WTC11 (cell line): ENCODE measurements around the gene ATP2B3. TPM values are rescaled to one million over a fixed set of nuclear protein-coding genes. Genes with fewer than 3 reads are reported as not detected.

Experiments used
- ATAC-seq: fragments of 200-7000 bp; cut with Tn5 transposase; 2 replicates; pipeline ENCODE4 v1.10.0; 2021; ENCODE audit warnings: mild to moderate bottlenecking, moderate library complexity
- CTCF ChIA-PET: fragments of 300-600 bp; sonication (Branson Sonifier 250); formaldehyde crosslinking; loops from one replicate; lab custom pipeline; 2021; ENCODE audit warnings: antibody characterized with exemption; lab: Charles Lee
- POLR2A ChIA-PET: fragments of 350-600 bp; sonication (Branson Sonifier 250); formaldehyde crosslinking; loops from one replicate; lab custom pipeline; 2021; ENCODE audit warnings: antibody characterized with exemption; lab: Charles Lee
- DNase-seq: peaks from one replicate; pipeline ENCODE4 v3.0.0; 2021; ENCODE audit warnings: low spot score
- H3K27ac Mint-ChIP-seq: 2 replicates; pipeline ENCODE4 v1.8.0; 2021; ENCODE audit warnings: mixed read lengths
- H3K27me3 Mint-ChIP-seq: 2 replicates; pipeline ENCODE4 v1.8.0; 2021; ENCODE audit warnings: low read depth, mild to moderate bottlenecking, moderate library complexity, mixed read lengths
- H3K36me3 Mint-ChIP-seq: 2 replicates; pipeline ENCODE4 v1.8.0; 2021; ENCODE audit warnings: mixed read lengths
- H3K4me1 Mint-ChIP-seq: 2 replicates; pipeline ENCODE4 v1.8.0; 2022; ENCODE audit warnings: mixed read lengths
- H3K4me3 Mint-ChIP-seq: 2 replicates; pipeline ENCODE4 v1.8.0; 2021; ENCODE audit warnings: mild to moderate bottlenecking, moderate library complexity, mixed read lengths
- H3K9me3 Mint-ChIP-seq: 2 replicates; pipeline ENCODE4 v1.8.0; 2021; ENCODE audit warnings: mixed read lengths
- EMX1 ChIP-seq: fragments of 250-450 bp; sonication (Bioruptor Pico); IDR thresholded peaks from 2 replicates; pipeline ENCODE4 v1.8.0; 2021; ENCODE audit warnings: mild to moderate bottlenecking
- GTF2I ChIP-seq: fragments of 250-450 bp; sonication (Bioruptor Pico); conservative IDR thresholded peaks from 2 replicates; pipeline ENCODE4 v1.4.0; 2021; ENCODE audit warnings: mild to moderate bottlenecking
- JAZF1 ChIP-seq: fragments of 250-450 bp; sonication (Bioruptor Pico); IDR thresholded peaks from 2 replicates; pipeline ENCODE4 v1.9.0; 2021; ENCODE audit warnings: moderate library complexity, mild to moderate bottlenecking, inconsistent platforms
- NFATC4 ChIP-seq: fragments of 250-450 bp; sonication (Bioruptor Pico); IDR thresholded peaks from 2 replicates; pipeline ENCODE4 v1.9.0; 2021; ENCODE audit warnings: mild to moderate bottlenecking
- NR3C1 ChIP-seq: sonication (generic); formaldehyde crosslinking; conservative IDR thresholded peaks from 2 replicates; pipeline ENCODE4 v1.8.1; 2023; ENCODE audit warnings: low read depth, mild to moderate bottlenecking, missing genetic modification reagents
- PRRX2 ChIP-seq: fragments of 250-450 bp; sonication (Bioruptor Pico); IDR thresholded peaks from 2 replicates; pipeline ENCODE4 v1.8.0; 2021; ENCODE audit warnings: mild to moderate bottlenecking
- RELA ChIP-seq: sonication (generic); formaldehyde crosslinking; IDR thresholded peaks from 2 replicates; pipeline ENCODE4 v1.8.1; 2022; ENCODE audit warnings: missing genetic modification reagents, mild to moderate bottlenecking, borderline replicate concordance
- SP1 ChIP-seq: sonication (generic); formaldehyde crosslinking; conservative IDR thresholded peaks from 2 replicates; pipeline ENCODE4 v1.8.1; 2022; ENCODE audit warnings: missing genetic modification reagents
- TEAD1 ChIP-seq: sonication (generic); formaldehyde crosslinking; IDR thresholded peaks from 2 replicates; pipeline ENCODE4 v1.8.0; 2022; ENCODE audit warnings: mild to moderate bottlenecking, missing genetic modification reagents
- ZBTB21 ChIP-seq: sonication (generic); formaldehyde crosslinking; IDR thresholded peaks from 2 replicates; pipeline ENCODE4 v1.8.1; 2023; ENCODE audit warnings: mild to moderate bottlenecking, missing genetic modification reagents, borderline replicate concordance
- total RNA-seq: library from RNA; stranded (reverse); gene quantifications from 3 replicates; pipeline ENCODE4 v1.2.3, GENCODE V29; 2021
- TF ChIP-seq, protein P1 (sequence below): sonication (generic); formaldehyde crosslinking; IDR thresholded peaks from 2 replicates; pipeline ENCODE4 v1.8.1; 2022; ENCODE audit warnings: low read depth, missing genetic modification reagents, borderline replicate concordance
- TF ChIP-seq, protein P2 (sequence below): sonication (generic); formaldehyde crosslinking; IDR thresholded peaks from 2 replicates; pipeline ENCODE4 v1.8.1; 2022; ENCODE audit warnings: mild to moderate bottlenecking, moderate library complexity, missing genetic modification reagents
- TF ChIP-seq, protein P3 (sequence below): fragments of 250-450 bp; sonication (Bioruptor Pico); IDR thresholded peaks from 2 replicates; pipeline ENCODE4 v1.9.0; 2021; ENCODE audit warnings: mild to moderate bottlenecking, borderline replicate concordance
- TF ChIP-seq, protein P4 (sequence below): sonication (generic); formaldehyde crosslinking; IDR thresholded peaks from 2 replicates; pipeline ENCODE4 v1.8.1; 2023; ENCODE audit warnings: mild to moderate bottlenecking, missing genetic modification reagents, moderate library complexity
- TF ChIP-seq, protein P5 (sequence below): sonication (generic); formaldehyde crosslinking; IDR thresholded peaks from 2 replicates; pipeline ENCODE4 v1.8.1; 2022; ENCODE audit warnings: missing genetic modification reagents, borderline replicate concordance
- TF ChIP-seq, protein P6 (sequence below): sonication (generic); formaldehyde crosslinking; conservative IDR thresholded peaks from 2 replicates; pipeline ENCODE4 v1.8.1; 2023; ENCODE audit warnings: mild to moderate bottlenecking, low read depth, missing genetic modification reagents, moderate library complexity
- TF ChIP-seq, protein P7 (sequence below): sonication (generic); formaldehyde crosslinking; IDR thresholded peaks from 2 replicates; pipeline ENCODE4 v1.8.0; 2023; ENCODE audit warnings: mild to moderate bottlenecking, missing genetic modification reagents

ATP2B3 gene
- total RNA-seq, 1 experiment from 2014 or later = 0.28 TPM

DNA sequence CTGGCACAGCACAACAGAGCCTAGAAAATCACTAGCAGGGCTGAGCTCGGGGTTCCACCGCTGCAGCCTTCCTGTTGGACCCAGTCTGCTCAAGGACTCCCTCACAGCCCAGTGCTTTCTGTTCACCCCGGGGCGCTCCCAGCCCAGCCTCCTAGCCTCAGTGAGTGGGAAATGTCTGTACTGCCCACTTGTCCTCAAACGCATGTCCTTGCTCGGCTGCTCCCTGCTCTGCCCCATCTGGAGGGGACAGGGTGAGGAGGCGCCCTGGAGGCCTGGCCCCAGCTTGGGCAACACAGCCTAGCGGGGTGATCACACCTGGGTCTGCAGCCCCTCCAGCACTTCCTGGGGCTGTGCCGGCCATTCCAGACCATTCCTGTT lies 93.4 kb downstream of the ATP2B3 start (continued):
- TF ChIP-seq, protein P1, sequence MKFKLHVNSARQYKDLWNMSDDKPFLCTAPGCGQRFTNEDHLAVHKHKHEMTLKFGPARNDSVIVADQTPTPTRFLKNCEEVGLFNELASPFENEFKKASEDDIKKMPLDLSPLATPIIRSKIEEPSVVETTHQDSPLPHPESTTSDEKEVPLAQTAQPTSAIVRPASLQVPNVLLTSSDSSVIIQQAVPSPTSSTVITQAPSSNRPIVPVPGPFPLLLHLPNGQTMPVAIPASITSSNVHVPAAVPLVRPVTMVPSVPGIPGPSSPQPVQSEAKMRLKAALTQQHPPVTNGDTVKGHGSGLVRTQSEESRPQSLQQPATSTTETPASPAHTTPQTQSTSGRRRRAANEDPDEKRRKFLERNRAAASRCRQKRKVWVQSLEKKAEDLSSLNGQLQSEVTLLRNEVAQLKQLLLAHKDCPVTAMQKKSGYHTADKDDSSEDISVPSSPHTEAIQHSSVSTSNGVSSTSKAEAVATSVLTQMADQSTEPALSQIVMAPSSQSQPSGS (CRISPR knock-in tag) = no peak

DNA sequence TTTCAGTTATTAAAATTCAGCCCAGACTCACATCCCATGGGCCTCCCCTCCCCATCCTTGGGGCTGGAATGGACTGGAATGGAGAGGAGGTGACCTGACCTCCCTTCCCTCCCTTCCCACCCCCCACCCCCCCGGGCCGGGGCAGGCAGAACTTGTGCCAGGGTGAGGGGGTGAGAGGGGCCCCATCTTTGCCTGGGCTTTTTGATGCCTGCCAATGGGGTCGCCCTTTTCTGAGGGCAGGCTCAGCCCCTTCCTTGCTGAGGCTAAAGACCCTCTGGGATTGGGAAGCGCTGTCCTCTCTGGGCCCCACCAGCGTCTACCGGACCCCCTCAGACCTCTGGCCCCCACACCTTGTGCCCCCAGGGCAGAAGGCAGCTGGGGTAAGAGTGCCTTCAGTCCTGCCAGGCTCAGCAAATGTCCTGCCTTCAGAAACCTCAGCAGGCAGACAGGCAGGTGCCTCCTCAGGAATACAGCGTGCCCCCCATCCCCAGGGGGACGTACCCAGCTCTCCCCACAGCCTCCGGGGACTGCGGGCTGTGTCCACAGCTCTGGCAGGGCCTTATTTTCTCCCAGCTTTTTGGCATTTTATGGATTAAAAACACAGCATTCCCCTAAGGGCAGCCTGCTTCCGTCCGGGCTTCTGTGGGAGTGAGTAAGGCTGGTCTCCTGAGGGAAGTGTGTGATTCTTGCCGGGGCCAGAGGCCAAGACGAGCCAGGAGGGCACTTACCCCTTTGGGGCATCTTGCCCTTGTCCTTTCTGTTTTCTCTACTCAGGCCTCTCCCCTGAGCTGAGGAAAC lies 94.1 kb downstream of the ATP2B3 start:
- H3K27me3 Mint-ChIP-seq = peaks cover 57% of the 10 kb centered on the region
- no peaks in the 10 kb centered on the region for H3K9me3 Mint-ChIP-seq
- CTCF ChIA-PET = interaction anchor here (1.5 to 2.6 kb wide), 7 partner anchors 11 to 72 kb away, joined by 10 to 58 read pairs (median 12); partner anchors contain the start of gene DUSP9
- no peak for TF ChIP-seq PRRX2 (CRISPR knock-in tag)
- TF ChIP-seq, protein P2, sequence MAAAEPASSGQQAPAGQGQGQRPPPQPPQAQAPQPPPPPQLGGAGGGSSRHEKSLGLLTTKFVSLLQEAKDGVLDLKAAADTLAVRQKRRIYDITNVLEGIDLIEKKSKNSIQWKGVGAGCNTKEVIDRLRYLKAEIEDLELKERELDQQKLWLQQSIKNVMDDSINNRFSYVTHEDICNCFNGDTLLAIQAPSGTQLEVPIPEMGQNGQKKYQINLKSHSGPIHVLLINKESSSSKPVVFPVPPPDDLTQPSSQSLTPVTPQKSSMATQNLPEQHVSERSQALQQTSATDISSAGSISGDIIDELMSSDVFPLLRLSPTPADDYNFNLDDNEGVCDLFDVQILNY = no peak
- no peak for TF ChIP-seq JAZF1
- TF ChIP-seq, all 79 proteins: peak for 0
- ATAC-seq = no peak
- no peak for DNase-seq
- Mint-ChIP-seq H3K4me3 (no peak overlapping the region), H3K27ac (no peak overlapping the region), H3K36me3 (no peaks in the 10 kb centered on the region), H3K4me1 (no peaks in the 10 kb centered on the region)
- POLR2A ChIA-PET = no interaction called here

DNA sequence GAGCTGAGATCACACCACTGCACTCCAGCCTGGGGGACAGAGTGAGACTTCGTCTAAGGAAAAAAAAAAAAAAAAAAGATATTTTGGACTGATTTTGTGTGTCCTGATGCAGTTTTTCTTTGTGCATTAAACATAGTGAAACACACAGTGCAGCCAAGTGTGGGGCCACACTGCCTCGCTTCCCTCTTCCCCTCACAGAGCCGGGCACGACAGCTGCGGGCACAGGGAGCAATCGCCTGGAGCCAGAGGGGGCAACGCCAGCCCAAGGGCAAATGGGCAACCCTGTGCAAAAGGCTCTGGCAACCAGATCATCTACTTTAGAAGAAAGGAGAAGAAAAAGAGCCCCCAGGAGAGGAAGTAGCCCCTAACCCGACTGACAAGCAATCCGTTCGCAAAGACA lies 95.0 kb downstream of the ATP2B3 start:
- no peaks in the 10 kb centered on the region for H3K4me1 Mint-ChIP-seq
- CTCF ChIA-PET = interaction anchor here (2.1 to 2.7 kb wide), 2 partner anchors 24 to 37 kb away, joined by 7 to 8 read pairs; no protein-coding TSS in a partner anchor
- TF ChIP-seq, protein P3, sequence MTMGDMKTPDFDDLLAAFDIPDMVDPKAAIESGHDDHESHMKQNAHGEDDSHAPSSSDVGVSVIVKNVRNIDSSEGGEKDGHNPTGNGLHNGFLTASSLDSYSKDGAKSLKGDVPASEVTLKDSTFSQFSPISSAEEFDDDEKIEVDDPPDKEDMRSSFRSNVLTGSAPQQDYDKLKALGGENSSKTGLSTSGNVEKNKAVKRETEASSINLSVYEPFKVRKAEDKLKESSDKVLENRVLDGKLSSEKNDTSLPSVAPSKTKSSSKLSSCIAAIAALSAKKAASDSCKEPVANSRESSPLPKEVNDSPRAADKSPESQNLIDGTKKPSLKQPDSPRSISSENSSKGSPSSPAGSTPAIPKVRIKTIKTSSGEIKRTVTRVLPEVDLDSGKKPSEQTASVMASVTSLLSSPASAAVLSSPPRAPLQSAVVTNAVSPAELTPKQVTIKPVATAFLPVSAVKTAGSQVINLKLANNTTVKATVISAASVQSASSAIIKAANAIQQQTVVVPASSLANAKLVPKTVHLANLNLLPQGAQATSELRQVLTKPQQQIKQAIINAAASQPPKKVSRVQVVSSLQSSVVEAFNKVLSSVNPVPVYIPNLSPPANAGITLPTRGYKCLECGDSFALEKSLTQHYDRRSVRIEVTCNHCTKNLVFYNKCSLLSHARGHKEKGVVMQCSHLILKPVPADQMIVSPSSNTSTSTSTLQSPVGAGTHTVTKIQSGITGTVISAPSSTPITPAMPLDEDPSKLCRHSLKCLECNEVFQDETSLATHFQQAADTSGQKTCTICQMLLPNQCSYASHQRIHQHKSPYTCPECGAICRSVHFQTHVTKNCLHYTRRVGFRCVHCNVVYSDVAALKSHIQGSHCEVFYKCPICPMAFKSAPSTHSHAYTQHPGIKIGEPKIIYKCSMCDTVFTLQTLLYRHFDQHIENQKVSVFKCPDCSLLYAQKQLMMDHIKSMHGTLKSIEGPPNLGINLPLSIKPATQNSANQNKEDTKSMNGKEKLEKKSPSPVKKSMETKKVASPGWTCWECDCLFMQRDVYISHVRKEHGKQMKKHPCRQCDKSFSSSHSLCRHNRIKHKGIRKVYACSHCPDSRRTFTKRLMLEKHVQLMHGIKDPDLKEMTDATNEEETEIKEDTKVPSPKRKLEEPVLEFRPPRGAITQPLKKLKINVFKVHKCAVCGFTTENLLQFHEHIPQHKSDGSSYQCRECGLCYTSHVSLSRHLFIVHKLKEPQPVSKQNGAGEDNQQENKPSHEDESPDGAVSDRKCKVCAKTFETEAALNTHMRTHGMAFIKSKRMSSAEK = no peak
- TF ChIP-seq, protein P4, sequence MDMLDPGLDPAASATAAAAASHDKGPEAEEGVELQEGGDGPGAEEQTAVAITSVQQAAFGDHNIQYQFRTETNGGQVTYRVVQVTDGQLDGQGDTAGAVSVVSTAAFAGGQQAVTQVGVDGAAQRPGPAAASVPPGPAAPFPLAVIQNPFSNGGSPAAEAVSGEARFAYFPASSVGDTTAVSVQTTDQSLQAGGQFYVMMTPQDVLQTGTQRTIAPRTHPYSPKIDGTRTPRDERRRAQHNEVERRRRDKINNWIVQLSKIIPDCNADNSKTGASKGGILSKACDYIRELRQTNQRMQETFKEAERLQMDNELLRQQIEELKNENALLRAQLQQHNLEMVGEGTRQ (CRISPR knock-in tag) = no peak
- TF ChIP-seq EMX1 (CRISPR knock-in tag) = no peak
- TF ChIP-seq, protein P5, sequence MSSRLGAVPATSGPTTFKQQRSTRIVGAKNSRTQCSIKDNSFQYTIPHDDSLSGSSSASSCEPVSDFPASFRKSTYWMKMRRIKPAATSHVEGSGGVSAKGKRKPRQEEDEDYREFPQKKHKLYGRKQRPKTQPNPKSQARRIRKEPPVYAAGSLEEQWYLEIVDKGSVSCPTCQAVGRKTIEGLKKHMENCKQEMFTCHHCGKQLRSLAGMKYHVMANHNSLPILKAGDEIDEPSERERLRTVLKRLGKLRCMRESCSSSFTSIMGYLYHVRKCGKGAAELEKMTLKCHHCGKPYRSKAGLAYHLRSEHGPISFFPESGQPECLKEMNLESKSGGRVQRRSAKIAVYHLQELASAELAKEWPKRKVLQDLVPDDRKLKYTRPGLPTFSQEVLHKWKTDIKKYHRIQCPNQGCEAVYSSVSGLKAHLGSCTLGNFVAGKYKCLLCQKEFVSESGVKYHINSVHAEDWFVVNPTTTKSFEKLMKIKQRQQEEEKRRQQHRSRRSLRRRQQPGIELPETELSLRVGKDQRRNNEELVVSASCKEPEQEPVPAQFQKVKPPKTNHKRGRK (CRISPR knock-in tag) = no peak
- TF ChIP-seq NR3C1 (CRISPR knock-in tag) = no peak
- TF ChIP-seq, protein P6, sequence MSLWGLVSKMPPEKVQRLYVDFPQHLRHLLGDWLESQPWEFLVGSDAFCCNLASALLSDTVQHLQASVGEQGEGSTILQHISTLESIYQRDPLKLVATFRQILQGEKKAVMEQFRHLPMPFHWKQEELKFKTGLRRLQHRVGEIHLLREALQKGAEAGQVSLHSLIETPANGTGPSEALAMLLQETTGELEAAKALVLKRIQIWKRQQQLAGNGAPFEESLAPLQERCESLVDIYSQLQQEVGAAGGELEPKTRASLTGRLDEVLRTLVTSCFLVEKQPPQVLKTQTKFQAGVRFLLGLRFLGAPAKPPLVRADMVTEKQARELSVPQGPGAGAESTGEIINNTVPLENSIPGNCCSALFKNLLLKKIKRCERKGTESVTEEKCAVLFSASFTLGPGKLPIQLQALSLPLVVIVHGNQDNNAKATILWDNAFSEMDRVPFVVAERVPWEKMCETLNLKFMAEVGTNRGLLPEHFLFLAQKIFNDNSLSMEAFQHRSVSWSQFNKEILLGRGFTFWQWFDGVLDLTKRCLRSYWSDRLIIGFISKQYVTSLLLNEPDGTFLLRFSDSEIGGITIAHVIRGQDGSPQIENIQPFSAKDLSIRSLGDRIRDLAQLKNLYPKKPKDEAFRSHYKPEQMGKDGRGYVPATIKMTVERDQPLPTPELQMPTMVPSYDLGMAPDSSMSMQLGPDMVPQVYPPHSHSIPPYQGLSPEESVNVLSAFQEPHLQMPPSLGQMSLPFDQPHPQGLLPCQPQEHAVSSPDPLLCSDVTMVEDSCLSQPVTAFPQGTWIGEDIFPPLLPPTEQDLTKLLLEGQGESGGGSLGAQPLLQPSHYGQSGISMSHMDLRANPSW = no peak
- TF ChIP-seq GTF2I (CRISPR knock-in tag) = no peak
- TF ChIP-seq SP1 (CRISPR knock-in tag) = no peak
- no peak for TF ChIP-seq TEAD1 (CRISPR knock-in tag)
- TF ChIP-seq RELA = no peak
- TF ChIP-seq ZBTB21 = no peak
- TF ChIP-seq, protein P7, sequence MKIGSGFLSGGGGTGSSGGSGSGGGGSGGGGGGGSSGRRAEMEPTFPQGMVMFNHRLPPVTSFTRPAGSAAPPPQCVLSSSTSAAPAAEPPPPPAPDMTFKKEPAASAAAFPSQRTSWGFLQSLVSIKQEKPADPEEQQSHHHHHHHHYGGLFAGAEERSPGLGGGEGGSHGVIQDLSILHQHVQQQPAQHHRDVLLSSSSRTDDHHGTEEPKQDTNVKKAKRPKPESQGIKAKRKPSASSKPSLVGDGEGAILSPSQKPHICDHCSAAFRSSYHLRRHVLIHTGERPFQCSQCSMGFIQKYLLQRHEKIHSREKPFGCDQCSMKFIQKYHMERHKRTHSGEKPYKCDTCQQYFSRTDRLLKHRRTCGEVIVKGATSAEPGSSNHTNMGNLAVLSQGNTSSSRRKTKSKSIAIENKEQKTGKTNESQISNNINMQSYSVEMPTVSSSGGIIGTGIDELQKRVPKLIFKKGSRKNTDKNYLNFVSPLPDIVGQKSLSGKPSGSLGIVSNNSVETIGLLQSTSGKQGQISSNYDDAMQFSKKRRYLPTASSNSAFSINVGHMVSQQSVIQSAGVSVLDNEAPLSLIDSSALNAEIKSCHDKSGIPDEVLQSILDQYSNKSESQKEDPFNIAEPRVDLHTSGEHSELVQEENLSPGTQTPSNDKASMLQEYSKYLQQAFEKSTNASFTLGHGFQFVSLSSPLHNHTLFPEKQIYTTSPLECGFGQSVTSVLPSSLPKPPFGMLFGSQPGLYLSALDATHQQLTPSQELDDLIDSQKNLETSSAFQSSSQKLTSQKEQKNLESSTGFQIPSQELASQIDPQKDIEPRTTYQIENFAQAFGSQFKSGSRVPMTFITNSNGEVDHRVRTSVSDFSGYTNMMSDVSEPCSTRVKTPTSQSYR (CRISPR knock-in tag) = no peak
- no peak for TF ChIP-seq NFATC4 (CRISPR knock-in tag)

More for the DNA sequence above, 95.0 kb downstream of the ATP2B3 start:
- H3K27me3 Mint-ChIP-seq = peaks cover 56% of the 10 kb centered on the region
- DNase-seq = no peak
- H3K27ac Mint-ChIP-seq = no peak overlapping the region
- no peaks in the 10 kb centered on the region for H3K36me3 Mint-ChIP-seq
- no peaks in the 10 kb centered on the region for H3K9me3 Mint-ChIP-seq
- POLR2A ChIA-PET = no interaction called here
- H3K4me3 Mint-ChIP-seq = no peak overlapping the region
- ATAC-seq = no peak
